ENCODE measurements around the gene TMEM183A.

Gene TMEM183A

DNA sequence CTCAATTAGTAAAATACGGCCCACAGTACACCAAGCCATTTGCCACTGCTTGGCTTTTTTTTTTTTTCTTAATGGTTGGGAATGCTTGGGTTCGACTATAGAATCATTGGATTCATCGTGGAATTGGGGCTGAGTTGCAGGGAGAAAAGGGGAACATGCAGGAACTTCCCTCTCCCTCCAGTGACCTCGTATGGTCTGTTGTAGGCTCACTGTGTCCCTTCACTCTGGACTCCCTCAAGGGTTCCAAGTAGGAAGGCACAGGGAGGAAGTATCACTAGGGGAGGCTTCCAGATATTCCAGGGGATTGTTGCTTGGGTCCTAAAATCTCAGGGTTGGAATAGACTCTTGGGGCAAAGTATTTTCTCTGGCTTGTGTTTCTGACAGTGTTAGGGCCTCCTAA lies 43.7 kb downstream of the TMEM183A start:
- DNase-seq (ENCODE audit: low spot score), result no peak
- TF ChIP-seq, protein P1, sequence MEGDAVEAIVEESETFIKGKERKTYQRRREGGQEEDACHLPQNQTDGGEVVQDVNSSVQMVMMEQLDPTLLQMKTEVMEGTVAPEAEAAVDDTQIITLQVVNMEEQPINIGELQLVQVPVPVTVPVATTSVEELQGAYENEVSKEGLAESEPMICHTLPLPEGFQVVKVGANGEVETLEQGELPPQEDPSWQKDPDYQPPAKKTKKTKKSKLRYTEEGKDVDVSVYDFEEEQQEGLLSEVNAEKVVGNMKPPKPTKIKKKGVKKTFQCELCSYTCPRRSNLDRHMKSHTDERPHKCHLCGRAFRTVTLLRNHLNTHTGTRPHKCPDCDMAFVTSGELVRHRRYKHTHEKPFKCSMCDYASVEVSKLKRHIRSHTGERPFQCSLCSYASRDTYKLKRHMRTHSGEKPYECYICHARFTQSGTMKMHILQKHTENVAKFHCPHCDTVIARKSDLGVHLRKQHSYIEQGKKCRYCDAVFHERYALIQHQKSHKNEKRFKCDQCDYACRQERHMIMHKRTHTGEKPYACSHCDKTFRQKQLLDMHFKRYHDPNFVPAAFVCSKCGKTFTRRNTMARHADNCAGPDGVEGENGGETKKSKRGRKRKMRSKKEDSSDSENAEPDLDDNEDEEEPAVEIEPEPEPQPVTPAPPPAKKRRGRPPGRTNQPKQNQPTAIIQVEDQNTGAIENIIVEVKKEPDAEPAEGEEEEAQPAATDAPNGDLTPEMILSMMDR (IDR thresholded peaks at IDR 0.05; ENCODE audit: borderline replicate concordance, control extremely low read depth, extremely low read depth, insufficient read depth, missing control alignments), result no peak
- in situ Hi-C loops (cut with MboI; ENCODE audit: low sequenced_read_pairs, unreplicated experiment), result no loop called here

DNA sequence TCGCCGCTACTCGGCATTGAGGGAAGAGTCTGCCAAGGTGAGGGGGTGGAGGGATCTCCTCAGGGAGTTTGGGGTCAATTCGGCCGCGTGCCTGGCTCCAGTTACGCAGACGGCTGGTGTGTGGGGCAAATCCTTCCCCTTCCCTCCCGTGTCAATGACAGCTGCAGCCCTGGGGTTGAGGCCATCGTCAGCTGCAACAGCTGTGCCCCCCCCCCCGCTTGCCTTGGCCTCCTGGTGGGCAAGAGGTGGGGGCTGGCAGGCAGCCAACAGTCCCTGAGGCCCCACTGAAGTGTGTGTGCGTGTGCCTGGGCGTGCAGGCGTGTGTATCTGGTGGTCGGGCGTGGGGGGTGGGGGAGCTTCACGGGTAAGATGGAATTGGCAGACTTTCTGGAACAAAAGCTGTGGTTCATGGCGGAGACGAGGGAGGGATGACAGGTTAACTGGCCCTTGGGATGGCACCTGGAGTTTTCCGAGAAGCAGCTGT lies 44.7 kb downstream of the TMEM183A start:
- in situ Hi-C loops (cut with MboI; ENCODE audit: low sequenced_read_pairs, unreplicated experiment), result no loop called here
- TF ChIP-seq, protein P1 (IDR thresholded peaks at IDR 0.05; ENCODE audit: borderline replicate concordance, control extremely low read depth, extremely low read depth, insufficient read depth, missing control alignments), result no peak
- no peak for DNase-seq (ENCODE audit: low spot score)

DNA sequence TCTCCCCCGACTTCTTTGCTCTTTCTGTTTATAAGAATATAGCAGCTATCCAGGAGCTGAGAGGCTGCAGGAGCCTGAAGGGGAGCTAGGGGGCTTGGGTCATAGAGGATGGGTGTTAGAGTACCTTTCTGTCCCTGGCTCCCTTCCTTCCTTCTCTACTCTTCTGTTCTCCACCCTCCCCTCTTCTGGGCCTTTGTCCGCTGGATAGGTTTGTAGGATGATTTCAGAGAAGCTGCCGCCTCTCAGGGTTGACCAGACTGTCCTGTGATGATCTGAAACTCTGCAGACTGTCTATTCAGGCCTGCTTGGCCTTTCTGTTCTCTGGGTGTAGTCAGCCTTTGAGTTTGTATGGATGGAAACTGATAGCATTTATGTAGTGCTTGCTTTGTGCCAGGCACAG lies 45.4 kb downstream of the TMEM183A start:
- in situ Hi-C loops (cut with MboI; ENCODE audit: low sequenced_read_pairs, unreplicated experiment), result no loop called here
- DNase-seq (ENCODE audit: low spot score), result no peak
- TF ChIP-seq, protein P1 (IDR thresholded peaks at IDR 0.05; ENCODE audit: borderline replicate concordance, control extremely low read depth, extremely low read depth, insufficient read depth, missing control alignments), result no peak

DNA sequence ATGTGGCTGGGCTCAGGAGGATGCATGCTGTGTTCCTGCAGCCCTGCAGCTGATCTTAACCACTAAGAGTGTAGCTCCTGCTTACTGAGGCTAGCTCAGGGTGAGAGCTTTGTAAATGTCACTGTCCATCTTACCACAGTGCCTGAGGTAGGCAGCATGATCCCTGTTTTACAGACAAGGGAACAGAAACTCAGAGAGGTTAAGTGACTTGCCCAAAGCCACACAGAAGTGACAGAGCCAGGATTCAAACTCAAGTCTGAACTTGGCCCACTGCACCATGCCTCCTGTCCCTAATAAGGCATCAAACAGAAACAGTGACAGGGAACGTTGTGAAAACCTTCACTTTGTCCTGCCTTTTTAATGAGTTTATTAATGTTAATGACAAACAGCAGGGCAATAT lies 47.0 kb downstream of the TMEM183A start:
- in situ Hi-C loops (cut with MboI; ENCODE audit: low sequenced_read_pairs, unreplicated experiment), result no loop called here
- TF ChIP-seq, protein P1 (IDR thresholded peaks at IDR 0.05; ENCODE audit: borderline replicate concordance, control extremely low read depth, extremely low read depth, insufficient read depth, missing control alignments), result no peak
- no peak for DNase-seq (ENCODE audit: low spot score)

DNA sequence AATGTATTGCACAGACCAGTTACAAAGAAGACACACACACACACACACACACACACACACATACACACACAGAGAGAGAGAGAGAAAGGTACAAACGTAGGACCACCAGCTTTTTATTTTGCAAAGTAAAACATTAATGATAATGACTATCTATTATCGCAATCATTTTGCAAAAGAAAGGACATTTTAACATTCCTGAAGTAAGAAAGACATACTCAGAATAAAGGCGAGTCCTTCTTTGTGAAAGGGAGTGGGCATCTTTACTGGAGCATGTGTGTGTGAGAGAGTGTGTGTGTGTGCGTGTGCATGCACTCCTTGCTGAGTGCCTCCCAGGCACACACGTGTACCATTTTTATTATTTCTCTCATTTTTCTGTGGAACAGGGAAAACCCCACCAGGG lies 47.5 kb downstream of the TMEM183A start:
- DNase-seq (ENCODE audit: low spot score), result no peak
- TF ChIP-seq, protein P1 (IDR thresholded peaks at IDR 0.05; ENCODE audit: borderline replicate concordance, control extremely low read depth, extremely low read depth, insufficient read depth, missing control alignments), result no peak
- in situ Hi-C loops (cut with MboI; ENCODE audit: low sequenced_read_pairs, unreplicated experiment), result no loop called here

DNA sequence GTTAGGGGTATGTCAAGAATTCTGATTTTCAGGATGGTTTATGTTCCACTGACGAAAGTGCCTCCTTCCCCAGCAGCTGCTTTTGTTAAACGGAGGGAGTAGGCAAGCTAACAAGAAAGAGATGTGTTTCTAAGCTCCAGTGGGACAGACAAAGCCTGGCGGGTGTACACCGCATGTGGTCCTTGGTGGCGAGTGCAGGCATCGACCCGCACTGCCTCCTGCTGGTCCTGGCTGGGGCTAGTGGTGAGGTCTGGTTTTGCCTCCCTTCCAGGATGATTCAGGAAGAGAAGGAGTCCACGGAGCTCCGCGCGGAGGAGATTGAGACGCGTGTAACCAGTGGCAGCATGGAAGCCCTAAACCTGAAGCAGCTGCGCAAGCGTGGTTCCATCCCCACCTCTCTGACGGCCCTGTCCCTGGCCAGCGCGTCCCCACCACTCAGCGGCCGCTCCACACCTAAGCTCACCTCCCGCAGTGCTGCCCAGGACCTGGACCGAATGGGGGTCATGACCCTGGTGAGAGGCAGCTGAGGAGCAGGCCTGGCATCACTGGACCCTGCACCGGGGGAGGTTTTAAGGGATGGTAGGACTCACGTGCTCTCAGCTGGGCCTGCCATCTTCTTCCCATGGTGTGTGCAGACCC lies 48.1 kb downstream of the TMEM183A start:
- in situ Hi-C loops (cut with MboI; ENCODE audit: low sequenced_read_pairs, unreplicated experiment), result no loop called here
- TF ChIP-seq, protein P1 (IDR thresholded peaks at IDR 0.05; ENCODE audit: borderline replicate concordance, control extremely low read depth, extremely low read depth, insufficient read depth, missing control alignments), result no peak
- DNase-seq (ENCODE audit: low spot score), result no peak

Measured in GM13976 (cell line).